Activated CD4-positive, alpha-beta T cell treated with anti-CD3 and anti-CD28 coated beads, Interleukin-2, amount 10 ng/mL, durations not matched to agents 7 days and 5 days (primary cell): Measurements from ENCODE around the gene APC. TPM values are rescaled to one million over a fixed set of nuclear protein-coding genes. Genes with fewer than 3 reads are reported as not detected.
"Not testable (repeated sequence)": the region's sequence is repeated elsewhere in the genome, so short reads cannot be mapped to it uniquely, and the experiment has no call there.

Experiments used
- CTCF ChIA-PET: fragments of 350-600 bp; sonication (Branson Sonifier 250); formaldehyde crosslinking; loops from one replicate; lab custom pipeline; 2021; ENCODE audit warnings: antibody characterized with exemption; lab: Charles Lee
- POLR2A ChIA-PET: fragments of 350-600 bp; sonication (Branson Sonifier 250); formaldehyde crosslinking; loops from one replicate; lab custom pipeline; 2021; ENCODE audit warnings: antibody characterized with exemption; lab: Charles Lee
- DNase-seq: peaks from one replicate; pipeline ENCODE4 v3.0.0-alpha.2; 2020
- H3K27ac Mint-ChIP-seq: one replicate; pipeline ENCODE4 v1.8.0; 2021; ENCODE audit warnings: mild to moderate bottlenecking, moderate library complexity, mixed read lengths
- H3K27me3 Mint-ChIP-seq: one replicate; pipeline ENCODE4 v1.8.0; 2021; ENCODE audit warnings: mixed read lengths
- H3K36me3 Mint-ChIP-seq: one replicate; pipeline ENCODE4 v1.8.0; 2021; ENCODE audit warnings: low read depth, mixed read lengths
- H3K4me1 Mint-ChIP-seq: one replicate; pipeline ENCODE4 v1.8.0; 2021; ENCODE audit warnings: mixed read lengths
- H3K4me3 Mint-ChIP-seq: one replicate; pipeline ENCODE4 v1.8.0; 2021; ENCODE audit warnings: mild to moderate bottlenecking, moderate library complexity, mixed read lengths
- H3K9me3 Mint-ChIP-seq: one replicate; pipeline ENCODE4 v1.8.0; 2021; ENCODE audit warnings: mixed read lengths
- total RNA-seq, 2 experiments: library from RNA; stranded (reverse); gene quantifications; one replicate each; pipeline ENCODE4 v1.2.3, GENCODE V29; 2021

APC gene
- total RNA-seq, 2 experiments from 2014 or later: 21.5 to 25.7 TPM

GRCh38 chr5:112847306-112847705 is 109.6 kb downstream of the APC start:
- Mint-ChIP-seq H3K27ac (no peak overlapping the region), H3K9me3 (no peaks in the 10 kb centered on the region)

GRCh38 chr5:112848116-112848811 is 110.6 kb downstream of the APC start:
- Mint-ChIP-seq H3K4me3 (no peak overlapping the region), H3K27ac (no peak overlapping the region)
- POLR2A ChIA-PET: interaction anchor here (0.6 kb wide), 2 partner anchors 39 to 73 kb away, joined by 3 to 4 read pairs; no protein-coding TSS in a partner anchor

More at GRCh38 chr5:112847306-112847705, 109.6 kb downstream of the APC start:
- H3K27me3 Mint-ChIP-seq: peaks cover 9% of the 10 kb centered on the region
- POLR2A ChIA-PET: no interaction called here
- no peak for DNase-seq
- H3K4me1 Mint-ChIP-seq: peaks cover 4% of the 10 kb centered on the region
- peaks cover 2% of the 10 kb centered on the region for H3K36me3 Mint-ChIP-seq
- CTCF ChIA-PET: no interaction called here
- H3K4me3 Mint-ChIP-seq: no peak overlapping the region

GRCh38 chr5:112849912-112850311 is 112.2 kb downstream of the APC start:
- no peak for DNase-seq
- ChIA-PET CTCF (no interaction called here), POLR2A (no interaction called here)
- Mint-ChIP-seq H3K9me3 (peaks cover 10% of the 10 kb centered on the region), H3K27me3 (peaks cover 27% of the 10 kb centered on the region), H3K36me3 (peaks cover 4% of the 10 kb centered on the region), H3K4me1 (peaks cover 4% of the 10 kb centered on the region), H3K4me3 (no peak overlapping the region), H3K27ac (no peak overlapping the region)

More at GRCh38 chr5:112848116-112848811, 110.6 kb downstream of the APC start:
- CTCF ChIA-PET: interaction anchor here (0.6 to 1.5 kb wide), 14 partner anchors 9 to 1686 kb away, joined by 3 to 19 read pairs (median 3); partner anchors contain the start of gene SRP19
- Mint-ChIP-seq H3K9me3 (no peaks in the 10 kb centered on the region), H3K27me3 (peaks cover 14% of the 10 kb centered on the region), H3K4me1 (peaks cover 4% of the 10 kb centered on the region), H3K36me3 (no peaks in the 10 kb centered on the region)
- DNase-seq: peak; percentile 28

- H3K4me1 Mint-ChIP-seq: no peaks in the 10 kb centered on the region
- H3K27ac Mint-ChIP-seq: no peak overlapping the region
- peaks cover 14% of the 10 kb centered on the region for H3K9me3 Mint-ChIP-seq
- POLR2A ChIA-PET: no interaction called here
- CTCF ChIA-PET: interaction anchor here (0.9 kb wide), 1 partner anchor 27 kb away, joined by 3 read pairs; no protein-coding TSS in a partner anchor
- H3K27me3 Mint-ChIP-seq: peaks cover 51% of the 10 kb centered on the region
- DNase-seq: no peak
- no peak overlapping the region for H3K4me3 Mint-ChIP-seq
- H3K36me3 Mint-ChIP-seq: peaks cover 9% of the 10 kb centered on the region
These were observed 117.0 kb downstream of the APC start for GRCh38 chr5:112854651-112855050.

GRCh38 chr5:112857866-112858265 is 120.2 kb downstream of the APC start:
- peaks cover 12% of the 10 kb centered on the region for H3K36me3 Mint-ChIP-seq
- no peak overlapping the region for H3K4me3 Mint-ChIP-seq
- CTCF ChIA-PET: interaction anchor here (3.9 kb wide), 1 partner anchor 9 kb away, joined by 19 read pairs; no protein-coding TSS in a partner anchor

GRCh38 chr5:112860571-112860928 is 122.9 kb downstream of the APC start:
- peaks cover 21% of the 10 kb centered on the region for H3K36me3 Mint-ChIP-seq
- CTCF ChIA-PET: interaction anchor here (0.6 to 3.9 kb wide), 8 partner anchors 8 to 107 kb away, joined by 3 to 19 read pairs (median 3); no protein-coding TSS in a partner anchor
- not testable (repeated sequence) for DNase-seq, H3K9me3 Mint-ChIP-seq
- peak overlapping the region; percentile 98 for H3K4me3 Mint-ChIP-seq
- POLR2A ChIA-PET: interaction anchor here (0.9 kb wide), 2 partner anchors 23 to 116 kb away, joined by 3 to 5 read pairs; partner anchors contain the start of gene DCP2
- H3K27me3 Mint-ChIP-seq: peaks cover 17% of the 10 kb centered on the region
- peaks cover 38% of the 10 kb centered on the region for H3K4me1 Mint-ChIP-seq
- peak overlapping the region; percentile 97 for H3K27ac Mint-ChIP-seq

More at GRCh38 chr5:112857866-112858265, 120.2 kb downstream of the APC start:
- H3K27ac Mint-ChIP-seq: no peak overlapping the region
- no peak for DNase-seq
- H3K9me3 Mint-ChIP-seq: peaks cover 15% of the 10 kb centered on the region
- H3K4me1 Mint-ChIP-seq: peaks cover 21% of the 10 kb centered on the region
- peaks cover 39% of the 10 kb centered on the region for H3K27me3 Mint-ChIP-seq
- POLR2A ChIA-PET: no interaction called here

GRCh38 chr5:112860929-112861637 is 123.4 kb downstream of the APC start, which contains the start of gene SRP19:
SRP19 (plus strand) TSS chr5:112861287; CDS start chr5:112861377, 90 bp downstream.
- CTCF ChIA-PET: interaction anchor here (0.5 to 3.9 kb wide), 12 partner anchors 8 to 126 kb away, joined by 3 to 19 read pairs (median 3); partner anchors contain the start of gene REEP5
- peaks cover 21% of the 10 kb centered on the region for H3K36me3 Mint-ChIP-seq
- POLR2A ChIA-PET: interaction anchor here (0.9 kb wide), 2 partner anchors 22 to 115 kb away, joined by 3 to 5 read pairs; partner anchors contain the start of gene DCP2
- H3K27ac Mint-ChIP-seq: peak within 1 kb of the TSS; percentile 97
- H3K4me1 Mint-ChIP-seq: peaks cover 40% of the 10 kb centered on the region
- peaks cover 2% of the 10 kb centered on the region for H3K9me3 Mint-ChIP-seq
- peaks cover 13% of the 10 kb centered on the region for H3K27me3 Mint-ChIP-seq
- peak; percentile 95 for DNase-seq
- H3K4me3 Mint-ChIP-seq: peak within 1 kb of the TSS; percentile 98

- POLR2A ChIA-PET: no interaction called here
- Mint-ChIP-seq H3K4me3 (peak overlapping the region; percentile 98), H3K9me3 (peaks cover 2% of the 10 kb centered on the region), H3K27me3 (peaks cover 8% of the 10 kb centered on the region), H3K4me1 (peaks cover 45% of the 10 kb centered on the region), H3K36me3 (peaks cover 24% of the 10 kb centered on the region), H3K27ac (peak overlapping the region; percentile 97)
- no peak for DNase-seq
- CTCF ChIA-PET: interaction anchor here (0.9 to 1.5 kb wide), 4 partner anchors 47 to 125 kb away, joined by 3 to 4 read pairs (median 4); partner anchors contain the start of gene REEP5
These were observed 123.9 kb downstream of the APC start for GRCh38 chr5:112861638-112861985.

- ChIA-PET POLR2A (no interaction called here), CTCF (interaction anchor here (0.9 kb wide), 1 partner anchor 125 kb away, joined by 3 read pairs; no protein-coding TSS in a partner anchor)
- H3K4me1 Mint-ChIP-seq: peaks cover 50% of the 10 kb centered on the region
- H3K36me3 Mint-ChIP-seq: peaks cover 28% of the 10 kb centered on the region
- peaks cover 6% of the 10 kb centered on the region for H3K27me3 Mint-ChIP-seq
- DNase-seq: no peak
- H3K27ac Mint-ChIP-seq: peak overlapping the region; percentile 97
- H3K9me3 Mint-ChIP-seq: peaks cover 2% of the 10 kb centered on the region
- H3K4me3 Mint-ChIP-seq: peak overlapping the region; percentile 98
These were observed 124.4 kb downstream of the APC start for GRCh38 chr5:112862085-112862484.

- Mint-ChIP-seq H3K27me3 (no peaks in the 10 kb centered on the region), H3K36me3 (peaks cover 39% of the 10 kb centered on the region), H3K4me3 (peak overlapping the region; percentile 35), H3K27ac (peak overlapping the region; percentile 60), H3K9me3 (peaks cover 2% of the 10 kb centered on the region), H3K4me1 (peaks cover 56% of the 10 kb centered on the region)
- POLR2A ChIA-PET: no interaction called here
- no peak for DNase-seq
- CTCF ChIA-PET: no interaction called here
These were observed 125.9 kb downstream of the APC start for GRCh38 chr5:112863549-112863948.

GRCh38 chr5:112865128-112865527 is 127.4 kb downstream of the APC start:
- CTCF ChIA-PET: interaction anchor here (0.6 to 1.3 kb wide), 2 partner anchors 17 to 376 kb away, joined by 3 to 4 read pairs; no protein-coding TSS in a partner anchor
- Mint-ChIP-seq H3K4me3 (no peak overlapping the region), H3K36me3 (peaks cover 49% of the 10 kb centered on the region), H3K27ac (no peak overlapping the region), H3K4me1 (peaks cover 69% of the 10 kb centered on the region), H3K27me3 (no peaks in the 10 kb centered on the region), H3K9me3 (no peaks in the 10 kb centered on the region)
- no peak for DNase-seq
- POLR2A ChIA-PET: interaction anchor here (0.6 kb wide), 1 partner anchor 1629 kb away, joined by 3 read pairs; no protein-coding TSS in a partner anchor

- peak overlapping the region; percentile 41 for H3K27ac Mint-ChIP-seq
- ChIA-PET POLR2A (interaction anchor here (0.5 kb wide), 1 partner anchor 12 kb away, joined by 3 read pairs; no protein-coding TSS in a partner anchor), CTCF (interaction anchor here (0.9 to 1.7 kb wide), 3 partner anchors 14 to 19 kb away, joined by 3 to 5 read pairs (median 4); no protein-coding TSS in a partner anchor)
- no peaks in the 10 kb centered on the region for H3K9me3 Mint-ChIP-seq
- peaks cover 68% of the 10 kb centered on the region for H3K4me1 Mint-ChIP-seq
- H3K36me3 Mint-ChIP-seq: peaks cover 59% of the 10 kb centered on the region
- no peaks in the 10 kb centered on the region for H3K27me3 Mint-ChIP-seq
- no peak overlapping the region for H3K4me3 Mint-ChIP-seq
- DNase-seq: no peak
These were observed 129.1 kb downstream of the APC start for GRCh38 chr5:112866739-112867138.
